GM18873 (cell line): ENCODE measurements around the gene TMEM229B.

ENCODE experiments used
- ATAC-seq: cut with Tn5 transposase; IDR thresholded peaks from one replicate; pipeline ENCODE4 v1.9.1; 2021; ENCODE audit warnings: mild to moderate bottlenecking, moderate library complexity, moderate number of reproducible peaks; ENCODE audit not compliant: unreplicated experiment, low FRiP score

Gene TMEM229B

GRCh38 chr14:67428501-67429031 lies 60.0 kb downstream of the TMEM229B start:
- no peak for ATAC-seq

DNA sequence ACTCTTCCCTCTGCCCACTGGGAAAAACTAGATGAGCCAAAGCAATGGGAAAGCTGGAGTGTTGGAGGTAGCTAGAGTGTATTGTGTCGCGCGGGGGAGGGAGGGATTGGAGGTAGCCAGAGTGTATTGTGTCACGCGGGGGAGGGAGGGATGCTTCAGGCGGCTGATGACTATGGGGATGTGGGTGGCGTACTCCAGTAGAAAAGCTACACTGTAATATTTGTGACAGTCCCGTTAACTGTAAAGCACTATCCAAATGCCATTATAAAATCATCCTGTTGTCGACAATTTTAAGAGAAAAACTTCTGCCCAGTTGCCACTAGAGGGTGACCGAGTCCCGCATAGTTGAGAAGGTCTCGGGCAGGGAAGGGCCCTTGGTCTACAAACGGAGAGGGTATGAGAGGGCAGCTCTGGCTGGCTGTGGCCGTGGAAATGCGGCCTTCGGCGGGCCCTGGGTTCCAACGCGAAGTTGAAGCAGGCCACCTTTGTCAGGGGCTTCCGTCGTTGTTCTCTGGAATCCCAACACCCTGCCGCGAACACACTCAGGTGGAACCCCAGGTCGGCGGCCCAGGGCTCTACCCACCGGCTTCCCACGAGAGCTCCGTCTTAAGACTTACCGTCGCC lies 61.4 kb downstream of the TMEM229B start:
- no peak for ATAC-seq

DNA sequence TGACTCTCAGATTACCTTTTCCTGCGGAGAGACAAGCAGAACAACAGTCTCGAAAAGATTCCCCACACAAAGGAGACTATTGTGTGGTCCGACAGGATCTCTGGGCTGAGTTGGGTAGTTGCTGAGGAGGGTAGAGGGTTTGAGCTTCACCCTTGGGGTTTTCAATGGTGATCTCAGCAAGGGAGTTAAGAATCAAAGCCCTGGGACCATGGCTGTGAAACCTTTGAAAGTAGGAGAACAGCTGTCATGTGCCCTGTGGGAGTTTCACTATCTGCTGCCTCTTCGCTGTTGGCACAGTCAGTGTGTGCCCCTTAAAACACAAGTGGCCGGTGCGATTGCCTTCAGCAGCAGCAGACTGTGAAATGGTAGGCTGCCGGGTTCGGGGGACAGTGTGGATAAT lies 62.4 kb downstream of the TMEM229B start:
- no peak for ATAC-seq

- ATAC-seq: no peak
Measured at GRCh38 chr14:67425608-67426007, 62.9 kb downstream of the TMEM229B start.

DNA sequence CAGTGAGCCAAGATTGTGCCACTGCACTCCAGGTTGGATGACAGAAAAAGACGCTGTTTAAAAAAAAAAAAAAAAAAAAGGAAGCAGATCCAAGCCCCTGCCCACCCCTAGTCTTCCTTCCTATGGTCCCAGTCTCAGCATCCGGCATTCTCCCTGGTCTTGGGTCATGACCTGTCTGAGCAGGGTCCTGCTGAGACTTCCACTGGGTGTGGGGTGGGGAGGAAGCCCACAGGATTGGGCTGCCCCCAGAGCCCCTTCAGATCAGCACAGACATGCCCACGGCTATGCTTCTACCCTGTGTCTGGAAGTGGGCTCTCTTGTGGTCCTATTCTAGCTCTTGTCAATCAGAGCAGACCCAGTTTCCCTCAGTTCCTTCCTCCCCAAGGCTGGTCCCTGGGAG lies 64.0 kb downstream of the TMEM229B start:
- no peak for ATAC-seq

DNA sequence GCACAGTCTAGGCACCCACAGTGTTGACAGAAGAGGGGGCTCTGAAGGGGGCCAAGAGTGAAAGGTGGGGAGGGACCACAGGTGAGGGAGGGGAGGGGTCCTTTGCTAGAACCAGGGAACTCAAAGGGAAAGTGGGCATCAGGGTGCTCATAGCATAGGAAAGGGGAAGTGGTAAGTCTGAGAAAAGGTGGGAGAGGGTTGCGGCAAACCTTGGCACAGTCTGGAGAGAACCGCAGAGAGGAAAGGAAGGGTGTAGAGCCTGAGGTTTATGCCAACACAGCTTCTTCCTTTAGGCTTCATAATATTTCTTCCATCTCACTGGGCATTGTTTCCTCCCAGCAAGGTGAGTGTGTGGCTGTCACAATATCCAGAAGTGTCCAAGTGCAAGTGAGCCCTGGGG lies 65.1 kb downstream of the TMEM229B start:
- ATAC-seq: no peak

DNA sequence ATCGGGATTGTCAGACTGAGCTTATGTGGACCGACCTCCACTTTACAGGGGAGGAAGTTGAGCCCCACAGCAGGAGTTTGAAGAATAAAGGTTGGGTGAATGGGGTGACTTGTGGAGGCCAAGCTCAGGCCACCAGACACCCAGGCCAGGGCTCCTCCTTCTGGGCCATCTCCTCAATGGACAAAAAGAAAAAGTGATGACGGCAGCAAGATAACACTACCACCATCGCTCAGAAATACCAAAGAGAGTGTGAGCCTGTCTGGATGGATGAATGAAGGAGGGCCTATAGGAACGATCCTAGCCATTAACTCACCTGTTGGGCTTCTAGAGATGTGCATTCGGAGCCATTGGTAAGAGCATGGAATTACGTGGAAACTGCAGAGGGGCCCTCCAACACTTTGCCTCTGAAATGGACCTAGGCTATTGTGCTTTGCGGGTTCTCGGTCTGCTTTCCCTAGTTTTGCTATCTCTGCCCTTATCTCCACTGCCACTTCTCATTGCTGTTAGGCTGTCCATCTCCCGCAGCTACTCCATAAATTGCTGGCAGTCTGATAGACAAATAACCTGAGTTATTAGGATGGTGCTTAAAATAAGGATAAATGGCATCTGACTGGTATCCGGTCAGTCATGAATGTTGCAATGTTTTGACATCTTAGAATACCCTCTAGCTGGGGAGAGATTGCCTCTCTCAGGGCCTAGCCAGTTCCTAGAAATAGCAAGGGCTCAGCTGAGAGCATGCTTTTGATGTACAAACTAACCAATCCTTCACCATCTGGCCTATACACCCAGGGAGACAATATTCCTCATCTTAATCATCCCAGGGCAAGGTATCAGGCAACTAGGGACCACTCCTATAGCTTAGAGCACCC lies 66.9 kb downstream of the TMEM229B start:
- no peak for ATAC-seq
